RKO (cell line): ENCODE data around the gene PRKCA.

Experiments
- DNase-seq: peaks from one replicate; pipeline ENCODE4 v3.0.0-alpha.2; 2016; ENCODE audit warnings: low spot score

Gene PRKCA

GRCh38 chr17:66547151-66547865, 244.9 kb downstream of the PRKCA start:
- no peak for DNase-seq

GRCh38 chr17:66548158-66548557, 245.7 kb downstream of the PRKCA start:
- no peak for DNase-seq

- no peak for DNase-seq
These were observed 246.4 kb downstream of the PRKCA start for GRCh38 chr17:66548659-66549310.

- DNase-seq: no peak
These were observed 246.9 kb downstream of the PRKCA start for GRCh38 chr17:66549311-66549704.

- DNase-seq: no peak
These were observed 247.4 kb downstream of the PRKCA start for GRCh38 chr17:66549731-66550207.

- DNase-seq: no peak
These were observed 249.4 kb downstream of the PRKCA start for GRCh38 chr17:66551839-66552238.

- no peak for DNase-seq
These were observed 250.0 kb downstream of the PRKCA start for GRCh38 chr17:66552371-66552770.

GRCh38 chr17:66555605-66556004, 253.2 kb downstream of the PRKCA start:
- no peak for DNase-seq

- DNase-seq: no peak
These were observed 254.8 kb downstream of the PRKCA start for GRCh38 chr17:66557200-66557599.

- DNase-seq: no peak
These were observed 255.5 kb downstream of the PRKCA start for GRCh38 chr17:66557886-66558285.

- no peak for DNase-seq
These were observed 258.3 kb downstream of the PRKCA start for GRCh38 chr17:66560691-66561090.

GRCh38 chr17:66562119-66562518, 259.7 kb downstream of the PRKCA start:
- no peak for DNase-seq

GRCh38 chr17:66564992-66565465, 262.6 kb downstream of the PRKCA start:
- no peak for DNase-seq

GRCh38 chr17:66567234-66568170, 265.1 kb downstream of the PRKCA start:
- peak; percentile 12 for DNase-seq

- DNase-seq: no peak
These were observed 267.2 kb downstream of the PRKCA start for GRCh38 chr17:66569572-66569971.

- no peak for DNase-seq
These were observed 268.2 kb downstream of the PRKCA start for GRCh38 chr17:66570447-66571195.

- no peak for DNase-seq
These were observed 269.3 kb downstream of the PRKCA start for GRCh38 chr17:66571745-66572144.

- no peak for DNase-seq
These were observed 270.7 kb downstream of the PRKCA start for GRCh38 chr17:66573078-66573477.

GRCh38 chr17:66574123-66574522, 271.7 kb downstream of the PRKCA start:
- no peak for DNase-seq

GRCh38 chr17:66576473-66576872, 274.1 kb downstream of the PRKCA start:
- no peak for DNase-seq

- no peak for DNase-seq
These were observed 274.6 kb downstream of the PRKCA start for GRCh38 chr17:66577041-66577440.
